ENCODE measurements around the gene CCDC159.
"Not testable (repeated sequence)": the region's sequence is repeated elsewhere in the genome, so short reads cannot be mapped to it uniquely, and the experiment has no call there.

CCDC159 gene

GRCh38 chr19:11346104-11346940 is at the start of gene CCDC159, which contains the start of gene TMEM205:
TSS of gene CCDC159 (plus strand) at chr19:11346519. CDS start at chr19:11346607, 88 bp downstream.
TSS of gene TMEM205 (minus strand) at chr19:11346268. CDS start at chr19:11345619, 649 bp downstream.
- peak; percentile 99 for DNase-seq

DNA sequence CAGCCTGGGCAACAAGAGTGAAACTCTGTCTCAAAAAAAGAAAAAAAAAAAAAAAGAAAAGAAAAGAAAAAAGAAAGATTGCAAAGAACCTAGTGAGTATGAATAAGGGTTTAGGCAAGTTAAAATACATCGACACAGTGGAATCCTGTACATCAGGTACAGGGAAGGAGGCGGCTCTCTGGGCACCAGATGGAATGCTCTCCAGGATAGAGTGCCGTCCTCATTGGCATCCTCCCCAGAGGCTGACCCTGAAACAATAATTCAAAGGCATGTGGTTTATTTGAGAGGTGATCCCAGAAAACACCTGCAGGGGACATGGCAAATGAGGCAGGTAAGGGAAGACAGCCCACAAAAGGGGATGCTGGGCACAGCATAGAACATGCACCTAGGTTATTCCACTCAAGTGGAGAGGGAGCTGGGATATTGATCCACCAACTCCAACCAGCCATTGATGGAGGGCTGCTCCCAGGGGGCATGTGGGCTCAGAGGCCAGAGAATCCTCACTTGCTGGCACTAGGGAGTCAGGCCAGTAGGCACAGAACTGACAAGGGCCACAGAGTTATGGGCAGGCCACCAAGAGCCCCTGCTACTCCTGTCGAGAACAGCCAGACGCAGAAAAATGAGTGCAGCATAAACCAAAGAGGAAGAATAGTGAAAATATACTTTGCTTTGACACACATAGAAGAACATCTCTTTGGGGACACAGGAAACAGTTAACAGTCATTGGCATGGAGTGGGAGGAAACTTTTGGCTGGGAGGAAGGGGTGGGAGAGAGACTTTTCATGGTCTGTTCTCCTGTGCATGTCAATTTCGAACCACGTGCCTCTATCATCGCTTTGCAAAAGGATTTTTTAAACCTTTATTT is 46.1 kb upstream of the CCDC159 start:
- no peak for DNase-seq

DNA sequence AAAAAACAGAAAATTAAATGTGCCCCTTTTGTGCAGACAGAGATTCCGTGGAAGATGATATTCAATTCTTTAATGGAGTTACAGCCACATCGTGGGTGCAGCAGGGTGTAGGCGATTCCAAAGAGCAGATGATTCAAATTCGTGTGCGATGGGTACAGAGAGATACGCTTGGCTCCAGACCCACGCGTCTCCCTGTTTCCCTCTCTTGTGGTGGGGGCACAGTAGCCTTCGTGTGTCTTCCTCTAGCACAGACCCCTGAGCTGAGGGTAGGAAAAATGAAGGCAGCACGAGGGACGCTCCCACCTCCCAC is 45.6 kb upstream of the CCDC159 start:
- no peak for DNase-seq

DNA sequence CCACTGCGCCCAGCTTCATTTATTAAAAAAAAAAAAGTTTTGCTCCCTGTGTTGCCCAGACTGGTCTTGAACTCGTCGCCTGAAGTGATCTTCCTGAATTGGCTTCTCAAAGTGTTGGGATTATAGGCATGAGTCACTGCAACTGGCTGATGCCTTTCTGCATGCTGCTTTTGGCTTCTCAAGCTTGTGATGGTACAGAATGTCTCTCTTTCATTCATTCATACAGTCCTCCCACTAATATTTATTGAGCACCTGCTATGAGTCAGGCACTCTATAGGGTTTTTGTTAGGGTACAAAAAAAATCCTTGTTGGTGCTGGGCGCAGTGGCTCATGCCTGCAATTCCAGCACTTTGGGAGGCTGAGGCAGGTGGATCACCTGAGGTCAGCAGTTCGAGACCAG is 41.4 kb upstream of the CCDC159 start:
- DNase-seq, result no peak

- no peak for DNase-seq
These were observed 40.0 kb upstream of the CCDC159 start for GRCh38 chr19:11306337-11306736.

DNA sequence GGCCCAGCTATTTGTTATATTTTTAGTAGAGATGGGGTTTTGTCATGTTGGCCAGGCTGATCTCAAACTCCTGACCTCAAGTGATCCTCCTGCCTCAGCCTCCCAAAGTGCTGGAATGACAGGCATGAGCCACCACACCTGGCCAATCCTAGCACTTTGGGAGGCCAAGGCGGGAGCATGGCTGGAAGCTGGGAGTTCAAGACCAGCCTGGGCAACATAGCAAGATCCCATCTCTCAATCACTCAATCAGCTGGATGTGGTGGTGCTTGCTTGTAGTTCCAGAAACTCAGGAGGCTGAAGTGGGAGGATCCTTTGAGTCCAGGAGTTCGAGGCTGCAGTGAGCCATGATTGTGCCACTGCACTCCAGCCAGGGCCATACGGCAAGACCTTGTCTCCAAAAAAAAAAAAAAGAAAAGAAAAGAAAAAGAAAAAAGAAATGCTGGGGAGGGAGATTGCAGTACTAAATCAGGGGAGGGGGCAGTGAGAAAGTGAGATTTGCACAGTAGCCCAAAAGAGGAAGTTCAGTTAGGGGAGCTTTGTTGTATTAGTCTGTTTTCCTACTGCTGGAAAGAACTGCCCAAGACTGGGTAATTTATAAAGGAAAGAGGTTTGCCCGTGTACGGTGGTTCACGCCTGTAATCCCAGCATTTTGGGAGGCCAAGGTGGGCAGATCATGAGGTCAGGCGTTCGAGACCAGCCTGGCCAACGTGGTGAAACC is 25.9 kb upstream of the CCDC159 start:
- not testable (repeated sequence) for DNase-seq

GRCh38 chr19:11321191-11322126 is 24.9 kb upstream of the CCDC159 start:
- DNase-seq, result no peak

GRCh38 chr19:11322269-11323024 is 23.9 kb upstream of the CCDC159 start:
- no peak for DNase-seq

DNA sequence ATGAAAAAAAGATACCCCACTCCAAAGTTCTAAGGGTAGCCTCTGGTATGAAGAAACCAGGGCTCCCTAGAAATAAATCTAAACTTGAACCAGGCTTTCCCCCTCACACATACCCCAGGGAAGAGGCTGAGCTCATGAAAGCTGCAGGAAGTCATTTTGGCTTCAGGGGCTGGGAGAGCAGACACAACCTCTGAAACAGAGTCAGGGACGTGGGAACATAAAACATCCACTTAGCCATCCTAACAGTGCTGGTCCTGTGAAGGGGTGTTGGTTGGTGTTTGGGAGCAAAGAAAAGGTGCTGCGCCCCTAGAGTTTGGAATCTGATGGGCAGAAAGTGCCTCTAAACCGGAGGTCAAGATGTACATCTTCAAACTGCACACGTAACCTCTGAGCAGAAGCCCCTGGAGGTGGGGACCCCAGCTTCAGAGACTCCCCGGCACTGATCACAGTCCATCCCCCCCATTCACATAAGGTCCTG is 22.7 kb upstream of the CCDC159 start:
- no peak for DNase-seq

- DNase-seq, result peak; percentile 28 to 35
These were observed 22.1 kb upstream of the CCDC159 start for GRCh38 chr19:11324079-11324661.

GRCh38 chr19:11324748-11325389 is 21.4 kb upstream of the CCDC159 start:
- DNase-seq, result no peak

- DNase-seq, result no peak
These were observed 20.8 kb upstream of the CCDC159 start for GRCh38 chr19:11325544-11325943.

GRCh38 chr19:11330127-11330526 is 16.2 kb upstream of the CCDC159 start:
- no peak for DNase-seq

DNA sequence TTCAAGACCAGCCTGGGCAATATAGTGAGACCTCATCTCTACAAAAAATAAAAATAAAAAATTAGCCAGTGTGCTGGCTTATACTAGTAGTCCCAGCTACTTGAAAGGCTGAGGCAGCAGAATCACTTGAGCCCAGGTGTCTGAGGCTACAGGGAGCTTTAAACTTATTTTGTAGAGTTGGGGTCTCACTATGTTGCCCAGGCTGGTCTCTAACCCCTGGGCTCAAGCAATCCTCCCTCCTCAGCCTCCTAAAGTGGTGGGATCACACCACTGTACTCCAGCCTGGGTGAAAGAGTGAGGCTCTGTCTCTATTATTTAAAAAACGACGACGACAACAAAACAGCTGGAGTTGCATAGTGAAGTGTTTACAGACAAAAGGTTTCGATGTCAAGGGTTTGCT is 14.8 kb upstream of the CCDC159 start:
- DNase-seq, result no peak

GRCh38 chr19:11332822-11333221 is 13.5 kb upstream of the CCDC159 start:
- no peak for DNase-seq

GRCh38 chr19:11333838-11334237 is 12.5 kb upstream of the CCDC159 start:
- not testable (repeated sequence) for DNase-seq

DNA sequence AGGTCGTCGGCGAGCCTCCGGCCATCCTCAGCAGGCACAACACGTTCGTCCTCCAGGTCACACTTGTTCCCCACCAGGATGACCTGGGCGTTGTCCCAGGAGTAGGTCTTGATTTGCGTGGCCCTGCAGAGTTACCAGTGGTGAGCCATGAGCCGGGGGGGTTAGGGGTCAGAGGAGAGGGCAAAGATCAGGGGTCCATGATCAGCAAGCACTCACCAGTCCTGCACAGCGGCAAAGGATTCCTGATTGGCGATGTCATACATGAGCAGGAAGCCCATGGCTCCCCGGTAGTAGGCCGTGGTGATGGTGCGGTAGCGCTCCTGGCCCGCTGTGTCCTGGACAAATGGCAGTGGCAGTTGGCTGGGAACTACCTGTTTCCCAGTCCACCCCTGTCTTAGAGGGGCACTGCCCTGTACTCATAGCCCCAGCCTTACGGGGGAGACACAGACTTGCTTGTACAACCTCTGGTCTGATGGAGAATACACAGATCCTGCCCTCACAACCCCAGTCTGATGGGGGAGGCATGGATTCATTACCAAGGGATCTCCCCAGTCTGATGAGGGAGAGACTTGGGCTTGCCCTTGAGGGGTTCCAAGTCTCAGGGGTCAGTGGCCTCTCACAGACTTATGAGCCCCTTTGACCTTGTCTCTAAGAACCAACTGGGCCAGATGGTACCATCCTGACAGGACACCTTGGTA is 10.7 kb upstream of the CCDC159 start:
- DNase-seq, result no peak

DNA sequence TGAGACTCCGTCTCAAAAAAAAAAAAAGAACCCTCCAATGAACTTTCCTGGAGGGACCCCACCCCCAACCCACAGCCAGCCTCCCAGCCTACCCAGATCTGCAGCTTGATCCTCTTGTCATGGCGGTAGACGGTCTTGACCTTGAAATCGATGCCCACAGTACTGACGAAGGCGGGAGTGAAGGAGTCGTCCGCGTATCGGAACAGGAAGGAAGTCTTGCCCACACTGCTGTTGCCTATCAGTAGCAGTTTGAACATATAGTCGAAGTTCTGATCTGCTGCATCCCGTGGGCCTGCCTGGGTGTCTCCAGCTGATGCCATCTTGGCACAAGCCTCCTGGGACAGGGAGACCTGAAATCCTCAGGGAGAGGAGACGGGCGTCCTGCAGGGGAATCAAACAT is 9.2 kb upstream of the CCDC159 start:
- DNase-seq, result no peak

- DNase-seq, result no peak
These were observed 8.2 kb upstream of the CCDC159 start for GRCh38 chr19:11338121-11338520.

Data from activated CD4-positive, alpha-beta T cell treated with anti-CD3 and anti-CD28 coated beads, Interleukin-2, amount 50 U/mL, for 48 hours (primary cell).